ENCODE measurements around the gene FOLR3.
"Not testable (repeated sequence)": the region's sequence is repeated elsewhere in the genome, so short reads cannot be mapped to it uniquely, and the experiment has no call there.

The FOLR3 gene

DNA sequence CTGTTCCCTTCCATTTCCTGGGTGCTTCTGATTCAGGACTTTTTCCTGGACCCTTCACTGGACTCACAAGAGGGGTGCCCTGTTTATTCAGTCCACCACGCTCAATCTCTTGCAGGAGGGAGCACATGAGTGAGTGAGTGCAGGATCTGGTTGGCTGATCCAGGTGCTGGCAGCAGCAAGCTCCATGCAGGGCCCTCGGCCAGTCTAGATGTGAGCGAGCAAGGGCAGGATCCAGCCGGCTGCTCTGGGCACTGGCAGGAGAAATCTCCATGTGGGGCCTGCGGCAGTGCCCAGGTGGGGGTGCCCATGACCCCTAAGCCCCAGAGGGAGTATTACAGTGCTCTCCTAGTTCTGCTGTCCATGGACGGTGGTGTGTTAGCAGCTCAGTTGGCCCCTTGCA is 11.5 kb upstream of the FOLR3 start:
- no peak for DNase-seq

DNA sequence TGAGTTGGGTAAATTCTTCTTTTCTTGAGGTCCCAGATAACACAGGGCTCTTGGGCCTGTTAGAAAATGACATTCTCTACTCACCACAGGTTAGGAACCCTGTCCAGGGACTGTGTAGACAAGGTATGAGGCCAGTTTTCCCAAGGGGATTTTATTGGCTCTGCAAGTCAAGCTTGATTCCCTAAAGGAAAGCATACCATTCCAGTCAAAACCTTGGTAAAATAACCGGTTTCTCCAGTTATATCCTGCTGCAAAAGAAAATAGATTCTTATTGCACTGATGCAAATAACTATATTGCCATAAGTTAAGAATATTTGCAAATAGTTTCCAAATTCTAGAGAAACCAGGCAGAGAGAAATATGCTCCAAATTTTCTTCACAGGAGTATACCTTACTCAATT is 9.6 kb upstream of the FOLR3 start:
- no peak for DNase-seq

DNA sequence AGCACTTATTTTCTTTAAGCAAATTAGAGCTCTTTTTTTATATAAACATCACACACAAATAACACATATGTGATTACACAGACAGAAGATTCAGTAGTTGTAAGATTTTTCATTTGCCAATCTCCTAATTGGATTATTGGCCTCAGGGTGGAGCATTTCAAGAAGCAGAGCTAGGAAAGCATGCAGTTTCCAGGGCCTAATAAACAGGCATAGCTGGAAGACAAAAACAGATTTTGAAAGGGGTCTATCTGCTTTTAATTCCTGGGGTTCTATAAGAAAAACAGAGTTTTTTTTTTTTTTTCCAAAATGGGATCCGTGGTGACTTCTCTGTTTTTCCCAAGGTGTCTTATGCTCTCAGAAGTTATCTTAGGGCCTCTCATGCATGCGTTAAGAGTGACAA is 7.6 kb upstream of the FOLR3 start:
- no peak for DNase-seq

DNA sequence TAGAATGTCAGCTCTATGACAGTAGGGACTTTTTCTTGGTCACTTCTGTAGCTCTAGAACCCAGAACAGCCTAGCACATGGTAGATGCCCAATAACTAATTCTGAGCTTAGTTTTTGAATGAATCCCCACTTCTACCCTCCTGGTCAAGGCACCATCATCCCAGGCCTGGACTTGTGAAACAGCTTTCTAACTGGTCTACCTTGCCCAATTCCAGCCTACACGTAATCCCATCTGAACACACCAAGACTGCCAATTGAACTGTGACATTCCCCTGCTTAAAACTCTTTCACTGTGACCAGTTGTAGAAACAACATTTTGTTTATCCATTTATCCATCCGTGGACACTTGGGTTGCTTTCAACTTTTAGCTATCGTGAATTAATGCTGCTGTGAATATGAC is 6.1 kb upstream of the FOLR3 start:
- DNase-seq: no peak

DNA sequence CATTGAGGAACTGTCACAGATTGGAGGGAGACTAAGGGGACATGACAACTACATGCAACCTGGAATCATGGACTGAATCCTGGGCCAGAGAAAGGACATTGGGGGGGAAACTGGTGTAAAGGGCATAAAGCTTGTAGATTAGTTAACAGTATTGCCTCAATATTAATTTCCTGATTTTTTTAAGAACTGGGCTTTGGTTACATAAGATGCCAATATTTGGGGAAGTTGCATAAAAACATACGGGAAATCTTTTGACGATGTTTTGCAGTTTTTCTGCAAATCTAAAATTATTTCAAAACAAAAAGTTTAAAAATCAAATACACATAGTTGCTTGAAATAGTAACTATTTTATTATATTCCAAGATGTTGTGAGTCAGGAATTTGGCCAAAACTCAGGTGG is 2.9 kb upstream of the FOLR3 start:
- DNase-seq: no peak

DNA sequence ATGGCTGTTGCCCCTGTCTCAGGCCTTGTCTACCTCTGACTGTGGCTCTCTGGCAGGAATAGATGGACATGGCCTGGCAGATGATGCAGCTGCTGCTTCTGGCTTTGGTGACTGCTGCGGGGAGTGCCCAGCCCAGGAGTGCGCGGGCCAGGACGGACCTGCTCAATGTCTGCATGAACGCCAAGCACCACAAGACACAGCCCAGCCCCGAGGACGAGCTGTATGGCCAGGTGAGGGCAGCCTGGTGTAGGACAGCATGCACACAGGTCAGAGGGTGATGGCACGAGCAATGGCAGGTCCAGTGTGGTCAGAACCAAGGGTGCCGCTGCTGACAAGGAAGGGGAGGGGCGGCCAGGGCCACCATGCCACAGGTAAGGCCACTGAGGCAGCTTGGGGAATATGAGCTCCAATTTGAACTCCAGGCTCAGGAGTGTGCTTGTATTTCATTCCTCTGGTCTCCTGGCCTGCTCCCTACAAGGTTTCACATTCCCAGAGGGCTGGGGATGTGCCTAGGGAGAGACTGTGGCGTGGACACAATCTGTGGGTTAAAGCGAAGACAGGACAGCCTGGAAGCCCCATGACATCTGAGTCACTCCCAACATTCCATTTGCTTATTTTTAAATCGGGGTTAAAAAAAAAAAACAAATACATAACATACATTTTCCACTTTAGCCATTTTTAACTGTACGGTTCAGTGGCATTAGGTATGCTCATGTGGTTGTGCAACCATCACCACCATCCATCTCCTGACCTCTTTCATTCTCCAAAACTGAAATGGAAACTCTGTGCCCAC is 562 bp downstream of the FOLR3 start:
- DNase-seq: no peak

DNA sequence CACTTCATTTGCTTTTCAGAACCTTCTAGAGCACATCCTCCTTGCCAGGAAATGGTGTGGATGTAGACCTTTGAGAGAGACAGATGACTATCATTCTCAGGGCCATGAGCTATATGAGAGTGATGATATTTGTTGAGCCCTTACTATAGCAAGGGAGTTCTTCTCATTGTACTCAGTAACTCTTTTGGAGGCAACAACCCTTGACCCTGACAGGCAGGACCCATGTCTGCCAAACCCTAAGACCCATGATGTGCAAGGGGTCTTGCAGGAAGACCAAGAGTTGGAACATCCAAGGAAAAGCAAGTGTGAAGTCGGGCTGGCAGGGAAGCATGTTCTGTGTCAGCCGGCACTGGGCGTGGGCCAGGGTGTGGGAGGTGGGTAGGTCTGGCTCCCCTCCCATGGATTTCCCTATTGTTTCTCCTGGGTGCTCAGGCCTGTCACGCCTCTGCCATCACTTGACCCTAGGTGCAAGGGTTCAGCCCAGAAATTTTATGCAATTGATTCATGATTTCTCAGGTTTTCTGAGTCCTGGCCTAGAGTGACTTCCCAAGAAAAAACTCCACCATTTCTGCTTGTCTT is 1.2 kb downstream of the FOLR3 start:
- DNase-seq: no peak

DNA sequence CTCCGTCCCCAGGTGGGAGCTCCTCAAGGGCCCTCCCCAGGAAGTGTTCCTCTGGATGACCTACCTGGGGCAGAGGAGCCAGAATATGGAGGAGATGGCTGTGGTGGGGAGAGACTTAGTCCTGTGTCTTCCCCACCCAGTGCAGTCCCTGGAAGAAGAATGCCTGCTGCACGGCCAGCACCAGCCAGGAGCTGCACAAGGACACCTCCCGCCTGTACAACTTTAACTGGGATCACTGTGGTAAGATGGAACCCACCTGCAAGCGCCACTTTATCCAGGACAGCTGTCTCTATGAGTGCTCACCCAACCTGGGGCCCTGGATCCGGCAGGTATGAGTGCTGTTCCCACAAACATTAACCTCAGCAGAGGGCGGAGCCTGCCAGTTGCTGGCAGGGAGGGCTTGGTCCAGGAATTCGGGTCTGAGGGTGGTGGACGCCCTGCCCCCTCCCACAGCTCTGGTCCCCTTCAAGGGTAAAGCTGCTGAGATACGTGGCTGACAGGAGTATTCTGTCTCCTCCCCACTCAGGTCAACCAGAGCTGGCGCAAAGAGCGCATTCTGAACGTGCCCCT is 3.4 kb downstream of the FOLR3 start:
- DNase-seq: no peak

DNA sequence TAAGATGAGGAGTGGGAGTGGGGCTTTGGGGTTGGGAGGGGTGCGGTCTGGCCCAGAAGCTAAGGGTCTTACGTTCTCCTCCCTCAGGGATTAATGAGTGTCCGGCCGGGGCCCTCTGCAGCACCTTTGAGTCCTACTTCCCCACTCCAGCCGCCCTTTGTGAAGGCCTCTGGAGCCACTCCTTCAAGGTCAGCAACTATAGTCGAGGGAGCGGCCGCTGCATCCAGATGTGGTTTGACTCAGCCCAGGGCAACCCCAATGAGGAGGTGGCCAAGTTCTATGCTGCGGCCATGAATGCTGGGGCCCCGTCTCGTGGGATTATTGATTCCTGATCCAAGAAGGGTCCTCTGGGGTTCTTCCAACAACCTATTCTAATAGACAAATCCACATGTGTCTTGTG is 4.0 kb downstream of the FOLR3 start:
- DNase-seq: no peak

DNA sequence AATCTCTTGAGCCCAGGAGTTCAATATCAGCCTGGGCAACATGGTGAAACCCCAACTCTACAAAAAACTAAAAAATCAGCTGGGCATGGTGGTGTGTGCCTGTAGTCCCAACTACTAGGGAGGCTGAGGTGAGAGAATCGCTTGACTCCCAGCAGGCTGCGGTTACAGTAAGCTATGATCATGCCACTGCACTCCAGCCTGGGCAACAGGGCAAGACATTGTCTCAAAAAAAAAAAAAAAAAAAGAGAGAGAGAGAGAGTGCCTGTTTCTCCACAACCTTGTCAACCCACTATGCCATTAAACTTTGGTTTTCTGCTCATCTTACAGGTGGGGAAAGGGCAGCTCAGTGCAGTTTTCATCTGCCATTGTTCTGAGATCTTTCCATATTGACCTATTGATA is 5.1 kb downstream of the FOLR3 start:
- DNase-seq: no peak

DNA sequence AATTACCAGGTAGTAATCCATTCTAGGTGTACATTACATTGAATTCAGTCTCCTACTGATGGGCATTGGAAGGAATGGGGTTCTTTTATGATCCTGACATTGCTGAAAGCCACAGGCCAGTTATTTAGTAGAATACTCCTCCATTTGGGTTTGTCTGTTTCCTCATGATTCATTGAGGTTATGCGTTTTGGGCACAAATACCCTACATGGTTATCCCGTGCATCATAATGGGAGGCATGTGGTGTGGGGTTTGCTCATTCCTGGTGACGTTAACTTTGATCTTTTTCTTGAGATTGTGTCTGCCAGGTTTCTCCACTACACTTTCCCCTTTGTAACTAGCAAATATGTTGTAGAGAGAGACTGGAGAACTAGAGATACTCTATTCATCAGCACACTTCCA is 5.5 kb downstream of the FOLR3 start:
- no peak for DNase-seq

DNA sequence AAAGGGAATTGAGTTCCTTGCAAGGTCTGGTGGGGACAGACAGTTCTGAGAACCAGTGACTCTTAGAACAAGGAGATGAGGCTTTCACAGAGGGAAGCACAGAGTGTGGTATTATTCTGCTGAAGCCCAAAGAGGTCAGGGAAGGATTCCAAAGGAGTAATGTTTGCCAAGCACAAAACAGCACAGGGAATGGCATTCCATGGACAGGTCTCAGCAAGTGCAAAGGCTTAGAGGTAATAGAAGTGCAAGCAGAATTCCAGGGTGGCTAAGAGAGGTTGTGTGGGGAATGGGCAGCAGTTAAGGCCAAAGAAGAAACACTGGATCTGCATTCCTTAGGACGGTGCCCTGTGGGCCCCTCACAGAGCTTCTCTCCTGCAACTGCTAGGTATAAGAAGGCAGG is 6.6 kb downstream of the FOLR3 start:
- not testable (repeated sequence) for DNase-seq

DNA sequence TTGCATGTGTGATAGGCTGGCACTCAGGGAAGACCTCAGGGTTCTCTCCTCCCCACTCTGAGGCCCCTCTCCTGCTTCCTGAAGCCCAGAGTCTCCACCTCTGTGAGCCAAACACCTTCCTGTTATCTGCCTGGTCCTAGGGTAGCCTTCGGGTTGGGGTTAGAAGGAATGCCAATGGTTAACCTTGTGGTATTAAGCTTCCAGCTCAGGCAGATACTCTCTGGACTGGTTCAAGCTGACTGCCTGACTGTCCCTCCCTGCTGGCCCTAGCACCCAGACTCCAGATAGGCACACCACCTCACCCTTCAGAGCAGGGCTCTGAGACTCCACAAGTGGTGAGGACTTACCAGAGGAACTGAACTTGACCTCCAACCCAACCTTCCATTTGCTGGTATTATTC is 7.0 kb downstream of the FOLR3 start:
- not testable (repeated sequence) for DNase-seq

DNA sequence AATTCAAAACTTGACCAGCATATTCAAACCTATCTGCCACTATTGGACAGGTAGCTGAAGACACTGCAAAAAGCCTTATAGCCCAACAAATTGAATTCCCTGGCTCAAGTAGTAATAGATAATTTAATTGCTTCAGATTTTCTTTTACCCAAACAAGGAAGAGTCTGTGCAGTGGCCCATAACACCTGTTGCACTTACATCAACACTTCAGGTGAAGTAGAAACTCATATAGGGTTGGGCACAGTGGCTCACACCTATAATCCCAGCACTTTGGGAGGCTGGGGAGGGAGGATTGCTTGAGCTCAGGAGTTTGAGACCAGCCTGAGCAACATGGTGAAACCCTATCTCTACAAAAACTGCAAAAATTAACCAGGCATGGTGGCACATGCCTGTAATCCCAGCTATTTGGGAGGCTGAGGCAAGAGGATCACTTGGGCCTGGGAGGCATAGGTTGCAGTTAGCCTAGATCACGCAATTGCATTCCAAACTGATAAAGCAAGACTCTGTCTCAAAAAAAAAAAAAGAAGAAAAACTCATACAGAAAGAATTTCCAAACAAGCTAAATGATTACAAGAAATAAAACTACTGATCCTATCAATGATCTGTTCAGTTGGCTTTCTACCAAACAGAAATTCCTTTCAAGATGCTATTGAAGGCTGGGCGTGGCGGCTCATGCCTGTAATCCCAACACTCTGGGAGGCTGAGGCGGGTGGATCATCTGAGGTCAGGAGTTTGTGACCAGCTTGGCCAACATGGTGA is 9.5 kb downstream of the FOLR3 start:
- no peak for DNase-seq

DNA sequence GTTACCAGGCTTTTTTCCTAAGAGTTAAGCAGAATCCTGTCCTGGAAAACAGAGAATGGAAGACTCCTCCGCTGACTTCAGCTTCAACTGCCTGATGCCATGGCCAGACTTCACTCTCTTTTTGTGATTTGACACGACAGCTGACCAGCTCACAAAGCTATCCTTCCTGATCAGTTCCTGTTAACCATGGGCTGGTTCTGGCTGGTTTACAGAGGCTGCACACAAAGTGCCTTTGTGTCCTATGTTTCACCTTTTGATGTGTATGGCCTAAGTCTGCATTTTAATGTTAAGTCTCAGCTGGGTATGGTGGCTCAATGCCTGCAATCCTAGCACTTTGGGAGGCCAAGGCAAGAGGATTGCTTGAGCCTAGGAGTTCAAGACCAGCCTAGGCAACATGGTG is 11.1 kb downstream of the FOLR3 start:
- DNase-seq: no peak

DNA sequence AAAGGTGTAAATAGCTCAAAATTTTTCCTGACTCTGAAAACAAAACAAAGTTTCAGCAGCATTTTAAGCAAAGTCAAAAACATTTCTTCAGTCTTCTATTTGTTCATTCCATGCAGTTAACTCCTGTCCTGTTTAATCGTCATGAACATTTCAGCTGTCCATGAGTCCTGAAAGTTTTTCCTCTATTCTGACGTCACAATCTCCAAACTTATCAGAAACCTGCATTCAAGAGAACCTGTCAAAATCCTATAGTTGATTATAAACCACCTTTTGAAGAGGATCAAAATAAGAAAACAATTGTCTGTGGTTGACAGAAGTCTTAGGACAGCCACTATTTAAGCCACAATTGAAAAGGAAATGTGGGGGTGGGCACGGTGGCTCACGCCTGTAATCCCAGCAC is 15.4 kb downstream of the FOLR3 start:
- DNase-seq: no peak

DNA sequence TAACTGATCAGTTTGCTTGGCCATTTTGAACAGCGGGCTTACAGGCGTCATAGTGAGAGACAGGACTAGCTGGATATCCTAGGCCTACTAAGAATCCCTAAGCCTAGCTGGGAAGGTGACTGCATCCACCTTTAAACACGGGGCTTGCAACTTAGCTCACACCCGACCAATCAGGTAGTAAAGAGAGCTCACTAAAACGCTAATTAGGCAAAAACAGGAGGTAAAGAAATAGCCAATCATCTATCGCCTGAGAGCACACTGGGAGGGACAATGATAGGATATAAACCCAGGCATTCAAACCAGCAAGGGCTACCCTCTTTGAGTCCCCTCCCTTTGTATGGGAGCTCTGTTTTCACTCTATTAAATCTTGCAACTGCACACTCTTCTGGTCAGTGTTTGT is 18.3 kb downstream of the FOLR3 start:
- DNase-seq: not testable (repeated sequence)

DNA sequence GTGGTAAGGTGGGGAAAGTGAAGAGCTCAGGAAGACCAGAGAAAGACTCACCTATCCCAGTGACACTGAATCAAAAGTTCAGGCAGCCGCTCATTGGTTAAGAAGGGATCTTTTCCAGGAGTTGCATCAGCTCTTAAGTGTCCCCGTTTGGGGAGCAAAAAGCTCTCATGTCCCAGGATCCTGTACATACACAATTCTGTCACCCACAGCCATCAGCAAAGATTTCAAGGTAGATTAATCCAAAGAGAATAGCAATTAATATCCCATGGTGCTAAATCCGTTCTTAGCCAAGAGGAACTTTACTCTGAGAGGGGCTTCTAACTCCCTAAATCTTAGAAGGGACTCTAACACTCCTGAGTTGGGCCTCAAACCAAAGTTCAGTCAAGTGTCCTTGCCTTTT is 19.3 kb downstream of the FOLR3 start:
- no peak for DNase-seq

DNA sequence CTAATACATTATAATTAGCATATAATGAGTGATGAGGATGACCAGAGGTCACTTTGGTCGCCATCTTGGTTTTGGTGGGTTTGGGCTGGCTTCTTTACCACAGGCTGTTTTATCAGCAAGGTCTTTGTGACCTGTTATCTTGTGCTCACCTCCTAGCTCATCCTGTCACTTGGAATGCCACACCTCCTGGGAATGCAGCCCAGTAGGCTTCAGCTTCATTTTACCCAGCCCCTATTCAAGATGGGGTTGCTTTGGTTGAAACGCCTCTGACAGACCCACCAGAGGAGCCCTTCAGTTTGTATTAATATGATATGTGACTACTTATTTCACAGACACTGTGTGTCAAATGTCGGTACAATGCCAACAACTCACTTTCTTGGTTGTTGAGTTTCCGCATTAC is 20.2 kb downstream of the FOLR3 start:
- DNase-seq: no peak

DNA sequence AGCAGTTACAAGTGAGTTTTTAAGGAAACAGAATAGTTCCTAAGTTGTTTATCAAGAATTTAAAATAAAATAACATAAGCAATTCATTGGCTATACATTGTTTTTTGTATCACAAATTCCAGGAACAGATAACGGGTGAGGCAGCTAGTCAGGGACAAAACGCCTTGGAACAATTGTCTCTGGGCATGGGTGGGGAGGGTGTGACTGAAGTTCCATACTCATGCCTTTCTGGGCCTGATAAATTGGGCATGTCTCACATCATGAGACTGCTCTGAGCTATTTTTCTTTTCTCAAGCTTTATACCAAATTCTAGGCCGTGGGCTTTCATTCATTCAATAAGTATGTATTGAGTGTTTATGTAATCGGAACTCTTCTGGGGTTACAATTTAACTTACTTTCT is 21.6 kb downstream of the FOLR3 start:
- no peak for DNase-seq

DNA sequence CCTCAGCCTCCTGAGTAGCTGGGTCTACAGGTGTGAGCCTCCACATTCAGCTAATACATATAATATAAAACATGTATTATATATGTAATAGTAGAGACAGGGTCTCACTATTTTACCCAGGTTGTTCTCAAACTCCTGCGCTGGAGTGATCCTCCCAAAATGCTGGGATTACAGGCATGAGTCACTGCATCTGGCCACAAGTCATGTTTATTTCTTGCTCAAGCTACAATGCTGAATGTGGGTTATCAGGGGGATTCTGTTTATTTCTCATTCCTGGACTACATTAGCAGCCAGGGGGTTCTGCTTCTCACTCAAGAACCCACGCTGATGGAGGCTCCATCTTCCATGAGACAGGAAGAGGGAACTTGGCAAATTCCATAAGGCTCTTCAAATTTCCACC is 24.8 kb downstream of the FOLR3 start:
- no peak for DNase-seq

DNA sequence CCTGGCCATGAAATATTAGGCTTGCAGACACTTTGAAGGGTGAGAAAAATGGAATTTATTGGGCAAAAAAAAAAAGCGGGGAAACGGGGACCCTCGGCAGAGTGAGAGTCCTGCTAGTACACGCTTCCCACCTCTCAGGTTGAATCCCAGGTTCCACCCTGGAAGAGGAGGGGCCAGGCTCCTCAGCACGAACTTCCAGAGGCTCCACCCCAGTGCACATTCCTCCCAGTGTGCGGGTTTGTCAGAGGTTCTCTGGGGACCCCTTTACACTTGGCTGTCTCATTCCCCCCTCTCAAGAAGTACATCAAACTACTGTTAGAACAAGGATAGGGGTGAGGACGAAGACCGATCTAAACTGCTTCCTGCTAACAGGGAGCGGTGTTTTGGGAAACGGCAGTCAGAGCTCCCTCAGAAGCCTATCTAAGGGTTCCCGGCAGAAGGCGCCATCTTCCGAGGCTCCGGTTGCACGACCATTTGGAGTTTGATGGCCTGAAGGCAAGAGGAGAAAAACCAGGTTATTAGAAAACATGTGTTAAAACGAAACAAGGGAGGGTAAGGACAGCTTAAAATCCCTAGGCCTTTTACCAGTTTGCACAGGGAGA is 27.5 kb downstream of the FOLR3 start:
- DNase-seq: no peak

DNA sequence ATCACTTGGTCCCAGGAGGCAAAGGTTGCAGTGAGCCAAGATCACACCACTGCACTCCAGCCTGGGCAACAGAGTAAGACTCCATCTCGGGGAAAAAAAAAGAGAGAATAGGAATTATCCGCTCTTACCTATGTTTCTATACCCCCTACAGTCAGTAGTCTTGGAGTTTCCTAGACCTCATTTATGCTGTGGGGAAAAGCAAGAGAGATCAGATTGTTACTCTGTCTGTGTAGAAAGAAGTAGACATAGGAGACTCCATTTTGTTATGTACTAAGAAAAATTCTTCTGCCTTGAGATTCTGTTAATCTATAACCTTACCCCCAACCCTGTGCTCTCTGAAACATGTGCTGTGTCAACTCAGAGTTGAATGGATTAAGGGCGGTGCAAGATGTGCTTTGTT is 28.7 kb downstream of the FOLR3 start:
- DNase-seq: not testable (repeated sequence)
